Activated naive CD4-positive, alpha-beta T cell treated with anti-CD3 and anti-CD28 coated beads, Interleukin-2, amount 50 U/mL, for 16 hours (primary cell): ENCODE data around the gene ARL6IP5.

Source experiments
- DNase-seq: peaks from one replicate; pipeline ENCODE4 v3.0.0-alpha.2; 2020

Gene ARL6IP5

GRCh38 chr3:69087030-69087791 lies 2.5 kb downstream of the ARL6IP5 start:
- DNase-seq: no peak

GRCh38 chr3:69088063-69088462 lies 3.3 kb downstream of the ARL6IP5 start:
- no peak for DNase-seq

DNA sequence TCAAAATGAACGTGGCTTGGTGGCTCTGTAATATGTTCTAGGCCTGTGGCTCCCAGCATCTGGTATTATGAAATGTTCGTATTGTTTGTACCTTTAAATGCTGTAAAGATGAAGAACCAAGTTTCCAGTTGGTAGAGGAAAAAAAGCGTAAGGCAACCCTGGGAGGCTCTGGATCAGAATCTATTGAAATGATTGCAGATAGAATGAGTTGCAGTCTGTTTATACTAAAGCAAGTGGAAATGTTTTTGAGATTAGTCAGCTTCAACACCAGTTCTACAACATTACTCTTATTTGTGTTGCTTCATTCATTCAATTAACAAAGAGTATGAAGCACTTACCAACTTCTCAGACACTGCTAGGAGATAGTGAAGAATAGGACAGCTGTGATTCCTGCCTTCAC lies 5.3 kb downstream of the ARL6IP5 start:
- no peak for DNase-seq

- DNase-seq: no peak
These were observed 6.8 kb downstream of the ARL6IP5 start for GRCh38 chr3:69091389-69092029.

GRCh38 chr3:69092030-69092516 lies 7.3 kb downstream of the ARL6IP5 start:
- DNase-seq: no peak

DNA sequence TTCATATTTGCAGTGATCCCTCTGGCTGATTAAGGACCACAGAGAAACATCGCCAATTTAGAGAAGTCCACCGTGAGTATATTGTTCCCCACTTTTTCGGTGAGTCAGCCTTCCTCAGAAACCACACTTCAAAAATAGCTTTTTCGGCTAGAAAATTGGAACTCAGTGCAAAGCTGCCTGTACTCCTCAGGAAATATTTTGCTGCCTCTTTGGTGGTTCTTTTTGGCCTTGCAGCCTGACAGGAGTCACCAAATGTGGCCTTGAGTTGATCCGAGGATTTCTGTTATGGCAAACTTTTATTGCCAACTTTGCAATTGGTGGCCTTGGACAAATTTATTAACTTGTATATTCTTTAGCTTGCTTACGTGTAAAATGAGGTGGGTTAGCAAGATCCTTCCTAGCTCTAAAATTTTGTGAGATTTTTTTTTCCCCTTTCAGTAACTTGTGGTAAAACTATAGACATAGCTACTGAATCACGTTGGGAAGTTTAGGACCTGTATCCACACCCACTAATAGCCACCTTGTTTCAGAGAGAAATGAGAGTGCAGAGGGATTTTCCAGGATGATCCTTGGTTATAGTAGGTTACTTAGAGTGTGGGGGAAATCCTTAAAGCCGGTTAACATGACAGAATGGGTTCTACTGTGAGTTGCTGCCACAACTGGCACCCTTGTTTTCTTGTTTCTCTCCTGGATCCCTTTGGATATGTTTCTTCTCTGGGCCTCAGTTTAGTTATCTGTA lies 9.9 kb downstream of the ARL6IP5 start:
- DNase-seq: no peak

GRCh38 chr3:69095636-69096035 lies 10.9 kb downstream of the ARL6IP5 start:
- DNase-seq: no peak

DNA sequence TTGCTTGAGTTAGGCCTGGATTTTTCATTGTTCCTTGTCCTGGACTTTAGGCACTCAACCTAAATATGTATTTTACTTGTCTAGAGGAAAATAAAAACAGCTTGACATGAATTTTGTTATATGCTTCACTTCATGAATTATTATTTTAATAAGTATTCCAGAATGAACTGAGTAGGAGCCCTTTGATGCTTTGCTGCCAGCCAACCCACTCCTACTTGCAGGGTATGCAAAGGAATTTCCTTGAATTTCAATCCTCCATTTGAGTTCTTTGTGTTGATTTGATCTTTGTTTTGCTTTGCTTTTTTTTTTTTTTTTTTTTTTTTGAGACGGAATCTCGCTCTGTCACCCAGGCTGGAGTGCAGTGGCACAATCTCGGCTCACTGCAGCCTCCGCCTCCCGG lies 11.6 kb downstream of the ARL6IP5 start:
- DNase-seq: no peak

GRCh38 chr3:69097407-69098086 lies 12.8 kb downstream of the ARL6IP5 start:
- no peak for DNase-seq

DNA sequence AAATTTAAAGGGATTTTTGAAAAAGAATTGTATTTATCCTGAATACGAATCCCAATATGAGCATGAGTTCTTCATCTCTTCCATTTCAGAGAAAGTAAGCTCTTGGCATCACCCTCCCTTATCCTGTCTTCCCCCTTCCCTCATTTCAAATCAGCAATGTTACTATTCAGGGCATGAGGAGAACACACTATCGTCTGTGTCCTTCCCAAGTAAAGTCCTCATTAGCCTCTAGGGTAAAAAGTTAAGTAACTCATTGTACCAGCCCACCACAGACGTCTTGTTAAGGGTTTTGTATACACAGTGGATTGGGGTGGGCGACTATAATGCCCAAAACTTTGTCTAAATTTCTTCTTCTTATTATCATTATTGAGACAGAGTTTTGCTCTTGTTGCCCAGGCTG lies 14.8 kb downstream of the ARL6IP5 start:
- no peak for DNase-seq

- DNase-seq: no peak
These were observed 17.6 kb downstream of the ARL6IP5 start for GRCh38 chr3:69102384-69102783.

DNA sequence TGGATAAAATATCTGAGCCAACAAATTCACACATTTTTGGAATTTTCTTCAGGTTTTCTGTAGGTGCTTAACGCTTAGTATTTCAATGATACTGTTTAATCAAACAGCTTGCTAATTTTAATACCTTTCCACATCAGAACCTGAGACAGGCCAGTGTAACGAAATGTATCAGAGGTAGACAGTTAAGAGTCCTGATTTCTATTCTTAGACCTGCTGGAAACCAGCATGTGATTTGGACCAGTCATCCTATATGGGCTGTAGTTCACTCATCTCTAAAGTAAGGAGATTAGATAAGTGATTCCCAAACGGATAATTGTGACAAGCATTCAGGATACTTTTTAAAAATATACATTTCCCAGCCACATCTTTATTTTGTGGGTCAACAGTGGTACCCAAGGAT lies 18.4 kb downstream of the ARL6IP5 start:
- no peak for DNase-seq

- DNase-seq: no peak
These were observed 19.8 kb downstream of the ARL6IP5 start for GRCh38 chr3:69104586-69104985.

- DNase-seq: no peak
These were observed 20.6 kb downstream of the ARL6IP5 start for GRCh38 chr3:69105320-69105719.

DNA sequence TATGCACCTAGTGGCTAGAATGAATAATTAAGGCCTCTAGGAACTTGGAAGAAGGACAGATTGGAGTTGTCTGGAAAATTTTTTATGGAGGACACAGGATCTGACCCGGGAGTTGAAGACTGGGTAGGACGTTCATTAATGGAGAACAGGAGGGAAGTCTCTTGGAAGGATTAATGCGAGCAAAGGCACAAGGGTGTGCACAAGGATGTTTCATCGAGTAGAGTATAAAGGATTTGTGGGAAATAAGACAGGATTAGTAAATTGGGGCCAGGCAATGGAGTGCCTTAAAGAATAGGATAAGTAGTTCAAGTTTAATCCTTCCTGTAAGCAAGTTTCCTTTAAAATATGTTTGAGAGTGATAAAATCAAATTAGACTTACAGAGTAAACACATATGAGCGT lies 23.1 kb downstream of the ARL6IP5 start:
- no peak for DNase-seq

GRCh38 chr3:69108811-69109210 lies 24.1 kb downstream of the ARL6IP5 start:
- DNase-seq: no peak

DNA sequence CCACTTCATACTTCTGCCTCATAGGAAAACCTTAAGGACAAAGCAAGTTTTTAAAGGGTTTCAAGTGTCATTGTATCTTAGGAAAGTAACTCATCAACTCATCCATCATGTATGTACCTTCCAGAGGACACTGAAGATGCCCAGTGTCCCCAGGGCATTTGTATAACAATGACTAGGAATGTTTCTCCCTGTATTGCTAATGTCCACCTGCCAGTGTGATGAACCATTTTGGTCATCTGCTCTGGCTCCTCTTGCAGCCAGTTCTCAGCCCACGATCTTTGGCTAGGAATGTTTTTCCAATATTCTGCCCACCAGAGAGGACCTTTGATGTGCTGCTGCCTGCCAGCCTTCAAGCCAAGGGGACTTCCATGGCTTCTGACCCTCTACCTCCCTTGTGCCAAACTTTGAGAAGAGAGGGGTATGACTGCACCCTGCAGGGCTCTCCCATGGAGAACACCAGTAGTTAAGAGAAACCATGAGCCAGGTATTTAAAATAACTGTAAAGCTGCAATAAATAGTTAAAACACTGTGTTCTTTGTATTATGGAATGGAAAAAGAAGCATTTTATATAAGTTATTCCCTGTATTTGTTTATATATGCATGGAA lies 26.3 kb downstream of the ARL6IP5 start:
- no peak for DNase-seq

- DNase-seq: no peak
These were observed 28.8 kb downstream of the ARL6IP5 start for GRCh38 chr3:69113536-69113935.

GRCh38 chr3:69115731-69116130 lies 31.0 kb downstream of the ARL6IP5 start:
- DNase-seq: no peak

GRCh38 chr3:69116162-69116561 lies 31.4 kb downstream of the ARL6IP5 start:
- DNase-seq: no peak

GRCh38 chr3:69116897-69117296 lies 32.2 kb downstream of the ARL6IP5 start:
- DNase-seq: no peak

DNA sequence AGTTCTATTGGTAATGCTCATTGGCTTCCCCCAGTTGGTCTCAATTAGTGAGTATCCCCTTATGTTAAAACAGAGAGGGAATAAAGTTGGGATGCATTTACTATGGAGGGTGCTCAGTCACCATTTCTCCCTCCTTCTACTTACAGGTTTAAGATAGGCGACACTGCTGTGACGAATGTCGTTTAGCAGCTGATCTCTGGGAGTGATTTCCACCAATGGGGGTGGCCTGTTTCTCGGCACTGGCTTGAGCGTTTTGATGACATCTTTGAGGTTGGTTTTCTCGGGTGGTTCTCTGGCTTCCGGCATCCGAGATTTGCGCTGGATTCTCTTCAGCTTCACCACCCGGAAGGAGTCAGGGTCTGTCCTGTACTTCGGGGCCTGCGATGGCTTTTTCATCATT lies 33.8 kb downstream of the ARL6IP5 start:
- DNase-seq: no peak

GRCh38 chr3:69119138-69119537 lies 34.4 kb downstream of the ARL6IP5 start:
- DNase-seq: no peak
